IPS DF 4.7 (cell line): ENCODE measurements around the gene PTPRC.

Experiments
- DNase-seq: peaks from one replicate; pipeline ENCODE4 v3.0.0-alpha.2; 2013; ENCODE audit warnings: low spot score; ENCODE audit errors: extremely low read depth

PTPRC gene

GRCh38 chr1:198751741-198752140 is 112.9 kb downstream of the PTPRC start:
- no peak for DNase-seq

- DNase-seq = no peak
Measured at GRCh38 chr1:198754670-198755069, 115.8 kb downstream of the PTPRC start.

DNA sequence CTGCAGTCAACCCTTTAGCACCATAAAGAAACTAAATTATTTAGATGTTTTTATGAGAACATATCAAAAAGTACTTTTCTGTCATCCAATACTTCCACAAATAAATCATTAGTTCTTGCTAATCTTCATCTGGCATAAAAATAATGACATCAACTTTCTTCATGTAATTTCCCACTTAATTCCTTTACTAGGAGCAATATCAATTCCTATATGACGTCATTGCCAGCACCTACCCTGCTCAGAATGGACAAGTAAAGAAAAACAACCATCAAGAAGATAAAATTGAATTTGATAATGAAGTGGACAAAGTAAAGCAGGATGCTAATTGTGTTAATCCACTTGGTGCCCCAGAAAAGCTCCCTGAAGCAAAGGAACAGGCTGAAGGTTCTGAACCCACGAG is 116.9 kb downstream of the PTPRC start:
- no peak for DNase-seq

DNA sequence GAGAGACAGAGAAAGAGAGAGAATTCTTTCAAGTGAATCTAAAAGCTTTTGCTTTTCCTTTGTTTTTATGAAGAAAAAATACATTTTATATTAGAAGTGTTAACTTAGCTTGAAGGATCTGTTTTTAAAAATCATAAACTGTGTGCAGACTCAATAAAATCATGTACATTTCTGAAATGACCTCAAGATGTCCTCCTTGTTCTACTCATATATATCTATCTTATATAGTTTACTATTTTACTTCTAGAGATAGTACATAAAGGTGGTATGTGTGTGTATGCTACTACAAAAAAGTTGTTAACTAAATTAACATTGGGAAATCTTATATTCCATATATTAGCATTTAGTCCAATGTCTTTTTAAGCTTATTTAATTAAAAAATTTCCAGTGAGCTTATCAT is 117.6 kb downstream of the PTPRC start:
- no peak for DNase-seq

DNA sequence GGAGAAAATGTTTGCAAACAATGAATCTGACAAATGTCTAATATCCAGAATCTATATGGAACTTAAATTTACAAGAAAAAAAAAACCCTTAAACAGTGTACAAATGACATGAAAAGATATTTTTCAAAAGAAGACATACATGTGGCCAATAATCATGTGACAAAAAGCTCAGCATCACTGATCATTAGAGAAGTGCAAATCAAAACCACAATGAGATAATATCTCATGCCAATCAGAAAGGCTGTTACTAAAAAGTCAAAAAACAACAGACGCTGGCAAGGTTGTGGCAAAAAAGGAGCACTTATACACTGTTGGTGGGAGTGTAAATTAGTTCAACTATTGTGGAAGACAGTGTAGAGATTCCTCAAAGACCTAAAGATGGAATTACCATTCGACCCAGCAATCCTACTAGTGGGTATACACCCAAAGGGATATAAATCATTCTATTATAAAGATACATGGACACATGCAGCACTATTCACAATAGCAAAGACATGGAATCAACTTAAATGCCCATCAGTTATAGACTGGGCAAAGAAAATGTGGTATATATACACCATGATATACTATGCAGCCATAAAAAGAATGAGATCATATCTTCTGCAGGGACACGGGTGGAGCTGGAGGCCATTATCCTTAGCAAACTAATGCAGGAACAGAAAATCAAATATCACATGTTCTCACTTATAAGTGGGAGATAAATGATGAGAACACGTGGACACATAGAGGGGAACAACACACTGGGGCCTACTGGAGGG is 123.2 kb downstream of the PTPRC start:
- DNase-seq = no peak

- no peak for DNase-seq
Measured at GRCh38 chr1:198763298-198763714, 124.5 kb downstream of the PTPRC start.

- no peak for DNase-seq
Measured at GRCh38 chr1:198764748-198765147, 125.9 kb downstream of the PTPRC start.

DNA sequence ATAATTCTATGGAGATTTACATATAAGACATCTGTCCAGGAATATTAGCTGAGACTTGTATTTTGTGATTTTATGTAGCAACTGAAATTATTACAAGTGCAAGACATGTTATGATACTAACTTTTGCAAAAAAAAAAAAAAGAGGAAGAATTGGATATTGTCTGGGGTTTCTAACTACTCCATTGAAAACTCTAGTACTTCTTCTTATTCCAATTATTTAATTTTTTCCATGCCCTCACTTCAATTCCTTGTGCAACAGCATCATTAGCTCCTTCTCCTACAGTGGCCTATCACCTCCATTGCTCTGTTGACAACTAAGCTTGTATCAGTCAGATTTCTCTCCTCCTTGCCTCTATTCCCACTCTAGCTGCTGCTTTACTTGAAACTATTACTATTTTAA is 126.6 kb downstream of the PTPRC start:
- no peak for DNase-seq

DNA sequence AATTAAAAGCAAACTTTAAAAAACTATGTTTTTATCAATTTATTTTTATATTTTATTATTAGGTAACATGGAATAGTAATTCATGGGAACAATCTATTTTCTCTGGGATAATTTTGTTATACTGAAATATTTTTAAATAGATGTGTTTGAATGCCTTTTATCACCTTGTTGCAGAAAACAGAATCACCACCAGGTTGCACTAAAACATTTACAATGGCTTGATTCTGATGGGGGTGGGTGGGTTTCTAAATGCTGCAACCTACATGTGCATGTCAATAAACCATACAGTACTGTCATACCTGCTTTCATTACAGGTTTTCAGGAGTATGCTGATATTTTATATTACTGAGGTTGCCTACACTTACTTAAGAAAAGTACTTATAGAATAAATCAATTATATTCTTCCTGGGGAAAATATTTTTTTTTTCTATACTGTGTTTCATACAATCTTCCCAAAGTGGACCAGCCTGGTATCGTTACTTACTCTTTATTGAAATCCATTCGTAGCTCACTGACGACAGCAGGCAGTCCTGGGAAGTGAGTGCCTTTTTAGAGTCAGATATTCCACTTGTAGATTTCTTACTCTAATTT is 132.8 kb downstream of the PTPRC start:
- peak; percentile 30 for DNase-seq

DNA sequence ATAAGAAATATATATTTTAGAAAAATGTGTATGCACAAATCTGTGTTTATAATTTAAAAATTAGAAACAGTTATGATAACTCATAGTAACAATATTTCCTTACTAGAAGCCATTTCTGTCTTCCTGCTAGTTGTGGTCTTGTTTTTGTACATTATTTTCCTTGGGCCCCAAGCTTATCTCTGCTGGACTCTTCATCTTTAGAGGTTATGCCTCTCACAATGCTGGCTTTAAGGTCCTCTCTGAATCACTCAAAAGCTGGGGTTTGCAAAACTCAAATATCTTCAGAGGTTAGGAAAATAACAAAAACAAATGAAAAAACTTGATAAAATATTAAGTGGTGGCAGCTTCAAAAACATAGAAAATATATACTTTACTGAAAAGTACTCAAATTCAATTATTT is 133.8 kb downstream of the PTPRC start:
- no peak for DNase-seq

GRCh38 chr1:198773030-198773429 is 134.2 kb downstream of the PTPRC start:
- no peak for DNase-seq

GRCh38 chr1:198773523-198773922 is 134.7 kb downstream of the PTPRC start:
- no peak for DNase-seq

DNA sequence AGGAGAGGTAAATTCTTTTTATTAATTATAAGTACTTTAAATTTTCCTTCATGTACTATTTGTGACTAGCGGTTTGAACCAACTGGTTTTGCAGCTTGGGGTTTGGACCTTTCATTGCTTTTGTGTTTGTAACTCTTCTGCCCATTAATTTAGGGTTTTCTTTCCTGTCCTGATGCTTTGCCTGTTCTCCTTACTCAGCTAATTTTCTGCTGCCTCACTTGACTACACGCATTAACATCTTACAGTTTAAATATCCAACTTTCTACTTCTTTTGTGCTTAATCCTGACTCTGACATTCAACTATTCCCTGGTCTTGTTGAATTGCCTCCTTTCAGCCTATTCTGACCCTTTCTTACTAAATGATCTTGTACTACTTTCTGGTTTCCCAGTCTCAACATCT is 135.6 kb downstream of the PTPRC start:
- no peak for DNase-seq

GRCh38 chr1:198775606-198776005 is 136.8 kb downstream of the PTPRC start:
- DNase-seq = no peak

GRCh38 chr1:198776602-198777029 is 137.8 kb downstream of the PTPRC start:
- no peak for DNase-seq

DNA sequence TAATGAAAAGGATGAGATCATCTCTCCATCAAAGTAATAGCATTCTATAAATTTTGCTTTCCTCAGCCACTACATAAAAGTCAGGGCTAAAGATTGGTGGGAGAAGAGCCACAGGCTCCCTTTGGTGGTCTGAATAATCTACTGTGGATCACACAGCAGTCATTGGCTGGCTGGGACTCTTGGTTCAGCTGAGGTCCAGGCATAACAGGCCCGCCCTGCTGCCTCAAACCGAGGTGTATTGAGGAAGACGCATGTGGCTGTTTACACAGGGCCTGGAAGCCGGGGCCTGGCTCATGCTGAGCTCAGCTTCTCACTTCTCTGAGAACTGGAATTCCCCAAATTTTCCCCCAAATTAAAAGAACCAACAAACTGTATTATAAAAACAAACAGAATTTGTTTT is 139.2 kb downstream of the PTPRC start:
- no peak for DNase-seq

DNA sequence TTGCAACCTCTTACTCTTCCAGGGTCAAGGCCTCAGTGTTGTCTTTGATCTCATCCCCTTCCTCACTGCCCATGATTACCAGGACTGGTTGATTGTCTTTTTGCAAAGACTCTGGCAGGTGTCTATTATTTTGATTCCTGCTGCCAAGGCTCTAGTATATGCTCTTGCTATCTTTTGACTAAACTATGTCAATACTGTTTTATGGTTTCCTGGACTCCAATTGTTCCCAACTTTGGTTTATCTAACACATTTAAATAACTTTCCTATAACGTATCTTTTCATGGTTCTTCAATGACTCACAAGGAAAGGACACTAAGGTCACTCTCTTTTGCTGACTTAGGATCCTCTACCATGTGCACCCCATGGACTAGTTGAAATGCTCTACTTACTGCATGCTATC is 141.5 kb downstream of the PTPRC start:
- DNase-seq = no peak

- DNase-seq = peak; percentile 64
Measured at GRCh38 chr1:198788561-198789064, 149.8 kb downstream of the PTPRC start.

- no peak for DNase-seq
Measured at GRCh38 chr1:198793714-198794113, 154.9 kb downstream of the PTPRC start.

- DNase-seq = no peak
Measured at GRCh38 chr1:198794498-198794897, 155.7 kb downstream of the PTPRC start.

DNA sequence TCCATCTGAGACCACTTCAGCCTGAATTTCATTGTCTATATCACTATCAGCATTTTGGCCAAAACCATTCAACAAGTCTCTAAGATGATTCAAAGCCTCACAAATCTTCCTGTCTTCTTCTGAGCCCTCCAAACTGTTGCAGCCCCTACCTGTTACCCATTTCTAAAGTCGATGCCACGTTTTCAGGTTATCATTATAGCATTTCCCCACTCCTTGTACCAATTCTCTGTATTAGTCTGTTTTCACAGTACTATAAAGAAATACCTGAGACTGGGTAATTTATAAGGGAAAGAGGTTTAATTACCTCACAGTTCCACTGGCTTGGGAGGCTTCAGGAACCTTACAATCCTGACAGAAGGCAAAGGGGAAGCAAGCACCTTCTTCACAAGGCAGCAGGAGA is 158.8 kb downstream of the PTPRC start:
- no peak for DNase-seq

GRCh38 chr1:198798923-198799386 is 160.1 kb downstream of the PTPRC start:
- no peak for DNase-seq
